EH (cell line): ENCODE results near the gene TSTD1.
"Not testable (repeated sequence)": the region's sequence is repeated elsewhere in the genome, so short reads cannot be mapped to it uniquely, and the experiment has no call there.

Experiments
- DNase-seq: peaks from one replicate; pipeline ENCODE4 v3.0.0-alpha.2; 2015; ENCODE audit warnings: low read depth

Gene TSTD1

GRCh38 chr1:161037661-161038522 lies 872 bp downstream of the TSTD1 start:
- no peak for DNase-seq

- DNase-seq, result peak; percentile 15
These were observed 5.0 kb downstream of the TSTD1 start for GRCh38 chr1:161033751-161034150.

GRCh38 chr1:161032409-161032808 lies 6.4 kb downstream of the TSTD1 start:
- peak; percentile 12 for DNase-seq

GRCh38 chr1:161031874-161032273 lies 6.9 kb downstream of the TSTD1 start:
- DNase-seq, result no peak

- DNase-seq, result not testable (repeated sequence)
These were observed 9.3 kb downstream of the TSTD1 start for GRCh38 chr1:161029466-161029865.

- DNase-seq, result not testable (repeated sequence)
These were observed 11.8 kb downstream of the TSTD1 start for GRCh38 chr1:161026954-161027353.

GRCh38 chr1:161022432-161022831 lies 16.3 kb downstream of the TSTD1 start:
- DNase-seq, result not testable (repeated sequence)

- no peak for DNase-seq
These were observed 16.8 kb downstream of the TSTD1 start for GRCh38 chr1:161021970-161022353.

- DNase-seq, result peak; percentile 49
These were observed 17.4 kb downstream of the TSTD1 start for GRCh38 chr1:161021165-161021969.

GRCh38 chr1:161020509-161021164 lies 18.1 kb downstream of the TSTD1 start, which contains the start of gene F11R:
Gene F11R (minus strand): TSS chr1:161021152. CDS start chr1:161021073, 79 bp downstream.
- no peak for DNase-seq

- DNase-seq, result no peak
These were observed 18.8 kb downstream of the TSTD1 start for GRCh38 chr1:161019751-161020495.

- not testable (repeated sequence) for DNase-seq
These were observed 19.6 kb downstream of the TSTD1 start for GRCh38 chr1:161019111-161019660.

GRCh38 chr1:161018631-161018930 lies 20.2 kb downstream of the TSTD1 start:
- no peak for DNase-seq

- DNase-seq, result no peak
These were observed 20.8 kb downstream of the TSTD1 start for GRCh38 chr1:161017756-161018630.

GRCh38 chr1:161017181-161017580 lies 21.6 kb downstream of the TSTD1 start:
- DNase-seq, result not testable (repeated sequence)

GRCh38 chr1:161016683-161017082 lies 22.1 kb downstream of the TSTD1 start:
- DNase-seq, result not testable (repeated sequence)

GRCh38 chr1:161013488-161014230 lies 25.1 kb downstream of the TSTD1 start:
- peak; percentile 66 for DNase-seq

GRCh38 chr1:161013131-161013487 lies 25.7 kb downstream of the TSTD1 start:
- DNase-seq, result no peak

- DNase-seq, result no peak
These were observed 26.3 kb downstream of the TSTD1 start for GRCh38 chr1:161012420-161012819.
